Measurements from ENCODE around the gene SMPD2.

The SMPD2 gene

GRCh38 chr6:109486068-109486467, 45.5 kb downstream of the SMPD2 start:
- no peak for DNase-seq

- DNase-seq, result no peak
Observed at GRCh38 chr6:109488001-109488400, 47.5 kb downstream of the SMPD2 start.

GRCh38 chr6:109490713-109491112, 50.2 kb downstream of the SMPD2 start:
- no peak for DNase-seq

DNA sequence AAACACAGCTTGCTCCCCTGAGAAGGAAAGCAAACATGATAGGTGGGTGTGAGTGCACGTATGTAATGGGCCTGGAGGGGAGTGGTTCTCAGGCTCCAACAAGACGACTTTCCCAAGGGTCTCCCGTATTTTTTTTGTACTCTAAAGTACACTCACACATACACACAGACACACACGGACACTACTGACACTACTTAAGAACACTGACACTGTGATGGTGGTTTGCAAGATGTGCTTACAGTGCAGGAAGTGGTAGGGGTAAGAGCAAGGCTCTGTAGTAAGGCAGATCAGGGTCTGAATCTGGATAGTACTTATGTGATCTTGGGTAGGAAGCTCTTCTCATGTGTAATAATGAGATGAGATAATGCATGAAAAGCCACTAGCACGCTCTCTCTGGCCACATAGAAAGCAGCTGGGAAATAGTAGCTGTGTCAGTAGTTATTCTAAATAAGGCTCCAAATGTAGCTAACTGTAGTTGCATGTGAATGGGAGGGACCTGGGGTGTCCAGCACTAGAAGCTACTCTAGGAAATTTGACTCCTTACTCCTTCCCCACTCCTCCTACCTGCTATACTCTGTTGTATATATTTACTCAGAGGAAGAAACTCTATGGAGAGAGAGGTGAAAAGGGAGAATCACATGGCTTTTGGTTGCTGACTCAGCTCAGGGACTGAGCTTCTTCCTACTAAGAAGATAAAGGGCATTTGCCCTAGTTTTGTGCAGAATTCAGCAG, 50.8 kb downstream of the SMPD2 start:
- peak; percentile 48 for DNase-seq

Data from central memory CD4-positive, alpha-beta T cell (primary cell).